KMS-11 (cell line): Measurements from ENCODE around the gene SOCS1.

ENCODE experiments used
- H2AFZ ChIP-seq: fragments of 200-600 bp; sonication (generic); 2 replicates; pipeline ENCODE4 v1.6.1; 2016; ENCODE audit warnings: antibody characterized with exemption, mixed run types, low read depth
- H3K27ac ChIP-seq: fragments of 200-600 bp; sonication (generic); 2 replicates; pipeline ENCODE4 v1.6.1; 2016; ENCODE audit warnings: mild to moderate bottlenecking, mixed run types
- H3K27me3 ChIP-seq: fragments of 200-600 bp; sonication (generic); 2 replicates; pipeline ENCODE4 v1.6.1; 2017; ENCODE audit warnings: mild to moderate bottlenecking, low read depth, mixed run types, moderate library complexity; ENCODE audit not compliant: insufficient read depth
- H3K36me3 ChIP-seq: fragments of 200-600 bp; sonication (generic); 2 replicates; pipeline ENCODE4 v1.6.1; 2017; ENCODE audit warnings: mild to moderate bottlenecking, mixed run types; ENCODE audit not compliant: insufficient read depth
- H3K4me1 ChIP-seq: fragments of 200-600 bp; sonication (generic); 2 replicates; pipeline ENCODE4 v1.6.1; 2016; ENCODE audit warnings: mild to moderate bottlenecking, low read depth, mixed run types; ENCODE audit not compliant: poor library complexity, severe bottlenecking
- H3K4me2 ChIP-seq: fragments of 200-600 bp; sonication (generic); 2 replicates; pipeline ENCODE4 v1.7.0; 2016; ENCODE audit warnings: mild to moderate bottlenecking, mixed run types
- H3K4me3 ChIP-seq: fragments of 200-600 bp; sonication (generic); IDR thresholded peaks from 2 replicates; pipeline ENCODE4 v1.6.1; 2017; ENCODE audit warnings: low read depth, low read length, mixed read lengths; ENCODE audit not compliant: insufficient read depth
- H3K79me2 ChIP-seq: fragments of 200-600 bp; sonication (generic); 2 replicates; pipeline ENCODE4 v1.6.1; 2016; ENCODE audit warnings: low read depth, mixed run types; ENCODE audit not compliant: insufficient read depth
- H3K9ac ChIP-seq: fragments of 200-600 bp; sonication (generic); 2 replicates; pipeline ENCODE4 v1.6.1; 2016; ENCODE audit warnings: mild to moderate bottlenecking, mixed run types
- H4K20me1 ChIP-seq: fragments of 200-600 bp; sonication (generic); 2 replicates; pipeline ENCODE4 v1.6.1; 2016; ENCODE audit warnings: mild to moderate bottlenecking, mixed run types; ENCODE audit not compliant: insufficient read depth
- TF ChIP-seq, protein P1 (sequence below): fragments of 200-600 bp; sonication (generic); conservative IDR thresholded peaks from 2 replicates; pipeline ENCODE4 v1.6.1; 2017; ENCODE audit warnings: low read depth, mild to moderate bottlenecking, antibody characterized with exemption, low read length, moderate library complexity, mixed read lengths

SOCS1 gene, protein sequence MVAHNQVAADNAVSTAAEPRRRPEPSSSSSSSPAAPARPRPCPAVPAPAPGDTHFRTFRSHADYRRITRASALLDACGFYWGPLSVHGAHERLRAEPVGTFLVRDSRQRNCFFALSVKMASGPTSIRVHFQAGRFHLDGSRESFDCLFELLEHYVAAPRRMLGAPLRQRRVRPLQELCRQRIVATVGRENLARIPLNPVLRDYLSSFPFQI

DNA sequence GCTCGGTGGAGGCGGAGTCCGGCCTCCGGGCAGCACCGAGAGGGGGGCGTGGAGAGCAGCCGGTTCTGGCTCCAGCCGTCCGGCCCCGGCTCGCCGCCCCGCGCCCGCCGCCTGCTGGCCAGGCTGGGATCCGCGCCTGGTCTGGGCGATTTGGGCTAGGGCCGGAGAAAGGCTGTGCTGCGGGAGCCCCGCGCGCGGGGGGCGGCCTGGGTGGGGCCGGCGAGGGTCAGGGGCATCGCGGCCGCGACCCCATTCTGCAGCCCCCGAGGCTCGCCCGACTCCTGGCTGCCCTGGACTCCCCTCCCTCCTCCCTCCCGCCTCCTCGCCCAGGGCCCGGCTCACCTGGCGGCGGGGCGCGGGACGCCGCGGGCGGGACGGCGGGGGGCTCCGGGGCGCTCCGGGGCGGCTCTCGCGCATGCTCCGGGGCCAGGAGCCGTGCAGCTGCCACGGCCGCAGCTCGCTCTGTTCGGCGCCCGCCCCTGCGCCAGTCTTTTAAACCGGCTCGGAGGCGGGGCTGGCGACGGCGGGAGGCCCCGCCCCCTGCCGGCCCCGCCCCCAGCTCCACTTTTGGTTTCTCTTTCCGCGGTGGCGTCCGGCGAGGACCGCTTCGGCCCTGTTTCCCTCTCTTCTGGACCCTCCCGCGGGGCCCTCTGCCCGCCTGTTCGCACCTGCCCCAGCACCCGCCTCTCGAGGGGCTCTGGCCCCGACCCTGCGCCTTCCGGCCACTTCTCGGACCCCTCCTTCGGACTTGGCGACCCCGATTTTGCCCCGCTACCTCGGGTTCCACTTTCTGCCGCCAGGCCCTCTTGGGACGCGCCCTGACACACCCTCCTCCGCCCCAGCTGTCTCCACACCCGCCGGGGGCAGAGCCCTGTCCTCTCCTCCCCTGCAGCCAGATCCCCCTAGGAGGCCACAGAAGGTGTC is at the start of gene SOCS1:
TSS of gene SOCS1 (minus strand) at position 468 of the 924 bp plus-strand sequence. CDS start 726 bp downstream, outside the sequence.
- peak within 1 kb of the TSS; percentile 48 for H3K27ac ChIP-seq
- no peaks in the 10 kb centered on the region for H4K20me1 ChIP-seq
- TF ChIP-seq, protein P1, sequence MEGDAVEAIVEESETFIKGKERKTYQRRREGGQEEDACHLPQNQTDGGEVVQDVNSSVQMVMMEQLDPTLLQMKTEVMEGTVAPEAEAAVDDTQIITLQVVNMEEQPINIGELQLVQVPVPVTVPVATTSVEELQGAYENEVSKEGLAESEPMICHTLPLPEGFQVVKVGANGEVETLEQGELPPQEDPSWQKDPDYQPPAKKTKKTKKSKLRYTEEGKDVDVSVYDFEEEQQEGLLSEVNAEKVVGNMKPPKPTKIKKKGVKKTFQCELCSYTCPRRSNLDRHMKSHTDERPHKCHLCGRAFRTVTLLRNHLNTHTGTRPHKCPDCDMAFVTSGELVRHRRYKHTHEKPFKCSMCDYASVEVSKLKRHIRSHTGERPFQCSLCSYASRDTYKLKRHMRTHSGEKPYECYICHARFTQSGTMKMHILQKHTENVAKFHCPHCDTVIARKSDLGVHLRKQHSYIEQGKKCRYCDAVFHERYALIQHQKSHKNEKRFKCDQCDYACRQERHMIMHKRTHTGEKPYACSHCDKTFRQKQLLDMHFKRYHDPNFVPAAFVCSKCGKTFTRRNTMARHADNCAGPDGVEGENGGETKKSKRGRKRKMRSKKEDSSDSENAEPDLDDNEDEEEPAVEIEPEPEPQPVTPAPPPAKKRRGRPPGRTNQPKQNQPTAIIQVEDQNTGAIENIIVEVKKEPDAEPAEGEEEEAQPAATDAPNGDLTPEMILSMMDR, result peak; percentile 77
- no peaks in the 10 kb centered on the region for H3K36me3 ChIP-seq
- peak within 1 kb of the TSS; percentile 77 for H3K9ac ChIP-seq
- peak within 1 kb of the TSS; percentile 77 for H2AFZ ChIP-seq
- peak within 1 kb of the TSS; percentile 98 for H3K4me2 ChIP-seq
- no peaks in the 10 kb centered on the region for H3K79me2 ChIP-seq
- no peak within 1 kb of the TSS for H3K4me3 ChIP-seq
- H3K4me1 ChIP-seq, result peaks cover 34% of the 10 kb centered on the region
- no peaks in the 10 kb centered on the region; the same call in 1 of the 2 replicates for H3K27me3 ChIP-seq

DNA sequence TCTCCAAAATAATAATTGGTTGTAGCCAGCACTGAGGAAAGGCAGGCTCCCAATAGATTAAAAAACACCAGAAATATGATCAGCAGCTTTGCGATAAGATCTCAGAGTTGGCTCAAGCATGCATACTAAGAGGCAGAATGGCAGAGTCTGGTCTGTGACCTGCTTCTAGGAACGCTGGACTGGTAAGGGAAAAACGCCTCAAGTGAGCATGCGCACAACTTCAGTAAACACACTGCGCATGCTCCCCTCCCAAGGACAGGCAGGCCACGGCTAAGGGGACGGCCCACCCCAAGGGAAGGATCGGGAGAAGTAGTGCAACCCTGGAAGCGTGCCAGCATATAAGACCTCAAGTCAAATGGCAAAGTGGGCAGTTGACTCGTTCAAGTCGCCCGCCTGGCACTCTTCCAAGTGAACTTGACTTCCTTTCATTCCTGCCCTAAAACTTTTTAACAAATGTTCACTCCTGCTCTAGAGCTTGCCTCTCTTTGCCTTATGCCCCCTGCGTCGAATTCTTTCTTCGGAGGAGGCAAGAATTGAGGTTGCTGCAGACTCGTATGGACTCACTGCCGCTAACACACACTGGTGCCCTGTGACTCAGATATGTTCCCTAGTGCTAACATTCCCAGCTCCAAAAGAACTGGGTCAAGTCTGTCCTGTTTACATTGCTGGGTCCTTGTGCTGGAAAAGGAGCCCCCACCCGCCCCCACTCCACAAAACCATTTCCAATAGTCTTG is 47.6 kb upstream of the SOCS1 start:
- H3K4me3 ChIP-seq, result no peak overlapping the region
- TF ChIP-seq, protein P1, result no peak
- H3K9ac ChIP-seq, result no peak overlapping the region
- H2AFZ ChIP-seq, result no peak overlapping the region
- H3K27me3 ChIP-seq, result peaks cover 9% of the 10 kb centered on the region; the same call in 1 of the 2 replicates
- H3K36me3 ChIP-seq, result no peaks in the 10 kb centered on the region
- H3K79me2 ChIP-seq, result no peaks in the 10 kb centered on the region
- peaks cover 45% of the 10 kb centered on the region for H3K4me1 ChIP-seq
- H3K4me2 ChIP-seq, result peak overlapping the region; percentile 29; the same call in 1 of the 2 replicates
- H3K27ac ChIP-seq, result no peak overlapping the region
- H4K20me1 ChIP-seq, result no peaks in the 10 kb centered on the region

DNA sequence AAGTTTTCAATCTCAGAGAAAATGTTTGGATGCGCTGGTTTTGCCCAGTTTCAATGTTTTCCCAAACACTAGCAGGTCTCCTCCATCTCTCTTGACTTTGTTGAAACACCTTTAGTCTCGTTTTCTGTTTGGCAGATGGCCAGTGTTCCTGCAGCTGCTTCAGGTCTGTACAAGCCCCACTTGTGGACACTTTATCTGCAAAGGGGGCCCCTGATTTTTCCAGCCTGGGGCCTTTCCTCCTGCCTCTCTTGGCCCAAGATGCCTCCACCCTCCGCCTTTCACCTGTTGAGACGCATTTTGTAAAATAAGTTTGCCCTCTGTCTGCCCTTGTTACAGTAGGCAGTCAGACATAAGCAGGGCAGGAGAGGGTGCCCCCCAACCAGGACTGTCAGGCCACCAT is 47.0 kb upstream of the SOCS1 start:
- Histone ChIP-seq H4K20me1 (no peaks in the 10 kb centered on the region), H3K27me3 (peaks cover 12% of the 10 kb centered on the region; the same call in 1 of the 2 replicates), H2AFZ (no peak overlapping the region), H3K27ac (no peak overlapping the region), H3K4me2 (peak overlapping the region; percentile 29; the same call in 1 of the 2 replicates), H3K9ac (no peak overlapping the region), H3K4me3 (no peak overlapping the region), H3K79me2 (no peaks in the 10 kb centered on the region), H3K4me1 (peaks cover 45% of the 10 kb centered on the region), H3K36me3 (no peaks in the 10 kb centered on the region)
- TF ChIP-seq, protein P1, result no peak
